NT2/D1 (cell line): Measurements from ENCODE around the gene LRRC40.

Experiments used
- DNase-seq: peaks from one replicate; pipeline ENCODE4 v3.0.0-alpha.2; 2011; ENCODE audit warnings: low read depth, low spot score
- H3K27me3 ChIP-seq: 2 replicates; pipeline ENCODE4 v1.6.0; 2011; ENCODE audit warnings: mild to moderate bottlenecking; ENCODE audit not compliant: insufficient read length, insufficient read depth
- H3K36me3 ChIP-seq: 2 replicates; pipeline ENCODE4 v1.6.1; 2011; ENCODE audit warnings: mild to moderate bottlenecking, low read length, mixed read lengths; ENCODE audit not compliant: insufficient read depth, insufficient read length
- H3K4me1 ChIP-seq: 2 replicates; pipeline ENCODE4 v1.5.1; 2011; ENCODE audit not compliant: insufficient read depth, insufficient read length
- H3K4me3 ChIP-seq: 2 replicates; pipeline ENCODE4 v1.5.1; 2011; ENCODE audit warnings: low read depth; ENCODE audit not compliant: insufficient read length
- H3K9ac ChIP-seq: 2 replicates; pipeline ENCODE4 v1.6.0; 2011; ENCODE audit warnings: low read depth; ENCODE audit not compliant: insufficient read length
- H3K9me3 ChIP-seq: 2 replicates; pipeline ENCODE4 v1.5.1; 2011; ENCODE audit warnings: mild to moderate bottlenecking, low read length; ENCODE audit not compliant: insufficient read depth
- SUZ12 ChIP-seq: IDR thresholded peaks from 2 replicates; pipeline ENCODE4 v1.6.1; 2011; ENCODE audit not compliant: insufficient read length, insufficient read depth; ENCODE audit errors: extremely low read depth
- YY1 ChIP-seq: IDR thresholded peaks from 2 replicates; pipeline ENCODE4 v1.6.1; 2011; ENCODE audit not compliant: insufficient read length, insufficient read depth
- ZNF274 ChIP-seq: IDR thresholded peaks from 2 replicates; pipeline ENCODE4 v1.6.1; 2011; ENCODE audit warnings: mild to moderate bottlenecking, low read depth, low read length

The LRRC40 gene

GRCh38 chr1:70205434-70206118 is at the start of gene LRRC40:
Gene LRRC40 (minus strand): TSS chr1:70205579. CDS start chr1:70205540, 39 bp downstream.
- no peaks in the 10 kb centered on the region for H3K9me3 ChIP-seq
- H3K36me3 ChIP-seq: peaks cover 45% of the 10 kb centered on the region
- no peaks in the 10 kb centered on the region for H3K27me3 ChIP-seq
- peak; percentile 98 for DNase-seq
- TF ChIP-seq YY1 (no peak), ZNF274 (no peak), SUZ12 (no peak)
- peak within 1 kb of the TSS; percentile 94 for H3K4me3 ChIP-seq
- H3K9ac ChIP-seq: peak within 1 kb of the TSS; percentile 94
- no peaks in the 10 kb centered on the region for H3K4me1 ChIP-seq

GRCh38 chr1:70248729-70249128 is 43.4 kb upstream of the LRRC40 start:
- no peaks in the 10 kb centered on the region for H3K9me3 ChIP-seq
- H3K4me3 ChIP-seq: no peak overlapping the region
- TF ChIP-seq SUZ12 (no peak), YY1 (no peak), ZNF274 (no peak)
- H3K36me3 ChIP-seq: peaks cover 97% of the 10 kb centered on the region
- H3K27me3 ChIP-seq: no peaks in the 10 kb centered on the region
- no peaks in the 10 kb centered on the region for H3K4me1 ChIP-seq
- no peak for DNase-seq
- H3K9ac ChIP-seq: no peak overlapping the region

GRCh38 chr1:70247768-70248167 is 42.4 kb upstream of the LRRC40 start:
- H3K27me3 ChIP-seq: no peaks in the 10 kb centered on the region
- H3K9ac ChIP-seq: no peak overlapping the region
- no peaks in the 10 kb centered on the region for H3K4me1 ChIP-seq
- TF ChIP-seq YY1: no peak
- no peak for TF ChIP-seq SUZ12
- TF ChIP-seq ZNF274: no peak
- peaks cover 99% of the 10 kb centered on the region for H3K36me3 ChIP-seq
- DNase-seq: no peak
- no peak overlapping the region for H3K4me3 ChIP-seq
- H3K9me3 ChIP-seq: no peaks in the 10 kb centered on the region

GRCh38 chr1:70247122-70247521 is 41.7 kb upstream of the LRRC40 start:
- H3K9me3 ChIP-seq: no peaks in the 10 kb centered on the region
- H3K27me3 ChIP-seq: no peaks in the 10 kb centered on the region
- TF ChIP-seq YY1 (no peak), SUZ12 (no peak), ZNF274 (no peak)
- H3K4me3 ChIP-seq: no peak overlapping the region
- H3K9ac ChIP-seq: no peak overlapping the region
- H3K4me1 ChIP-seq: no peaks in the 10 kb centered on the region
- no peak for DNase-seq
- H3K36me3 ChIP-seq: peaks cover 99% of the 10 kb centered on the region

- H3K36me3 ChIP-seq: peaks cover 100% of the 10 kb centered on the region
- H3K4me1 ChIP-seq: no peaks in the 10 kb centered on the region
- no peaks in the 10 kb centered on the region for H3K27me3 ChIP-seq
- DNase-seq: no peak
- no peak overlapping the region for H3K9ac ChIP-seq
- no peaks in the 10 kb centered on the region for H3K9me3 ChIP-seq
- TF ChIP-seq SUZ12 (no peak), ZNF274 (no peak), YY1 (no peak)
- no peak overlapping the region for H3K4me3 ChIP-seq
These were observed 34.6 kb upstream of the LRRC40 start for GRCh38 chr1:70239940-70240339.

- Histone ChIP-seq H3K9ac (no peak overlapping the region), H3K27me3 (no peaks in the 10 kb centered on the region), H3K4me3 (no peak overlapping the region), H3K36me3 (peaks cover 99% of the 10 kb centered on the region), H3K9me3 (no peaks in the 10 kb centered on the region), H3K4me1 (no peaks in the 10 kb centered on the region)
- TF ChIP-seq ZNF274: no peak
- TF ChIP-seq SUZ12: no peak
- TF ChIP-seq YY1: no peak
- no peak for DNase-seq
These were observed 29.4 kb upstream of the LRRC40 start for GRCh38 chr1:70234733-70235132.

- Histone ChIP-seq H3K4me1 (no peaks in the 10 kb centered on the region), H3K9me3 (no peaks in the 10 kb centered on the region), H3K4me3 (no peak overlapping the region), H3K27me3 (no peaks in the 10 kb centered on the region), H3K9ac (no peak overlapping the region), H3K36me3 (peaks cover 95% of the 10 kb centered on the region)
- no peak for TF ChIP-seq YY1
- TF ChIP-seq ZNF274: no peak
- no peak for TF ChIP-seq SUZ12
- no peak for DNase-seq
These were observed 26.1 kb upstream of the LRRC40 start for GRCh38 chr1:70231475-70231874.

- no peak for DNase-seq
- no peaks in the 10 kb centered on the region for H3K4me1 ChIP-seq
- H3K4me3 ChIP-seq: no peak overlapping the region
- H3K9me3 ChIP-seq: no peaks in the 10 kb centered on the region
- H3K36me3 ChIP-seq: peaks cover 92% of the 10 kb centered on the region
- no peaks in the 10 kb centered on the region for H3K27me3 ChIP-seq
- H3K9ac ChIP-seq: no peak overlapping the region
- TF ChIP-seq SUZ12 (no peak), YY1 (no peak), ZNF274 (no peak)
These were observed 23.3 kb upstream of the LRRC40 start for GRCh38 chr1:70228670-70229069.
